GM18870 (cell line): ENCODE results near the gene ARHGAP45.
"Not testable (repeated sequence)": the region's sequence is repeated elsewhere in the genome, so short reads cannot be mapped to it uniquely, and the experiment has no call there.

ENCODE experiments used
- ATAC-seq: cut with Tn5 transposase; IDR thresholded peaks from one replicate; pipeline ENCODE4 v1.9.1; 2021; ENCODE audit warnings: moderate library complexity; ENCODE audit not compliant: unreplicated experiment

ARHGAP45 gene

GRCh38 chr19:1066748-1067340 lies at the start of gene ARHGAP45:
Gene ARHGAP45, plus strand, starts transcription at chr19:1067167. Its CDS starts 239 bp downstream, at chr19:1067406.
- ATAC-seq = no peak

- ATAC-seq = no peak
Observed at GRCh38 chr19:1017906-1018305, 49.1 kb upstream of the ARHGAP45 start.

- ATAC-seq = no peak
Observed at GRCh38 chr19:1018393-1018792, 48.6 kb upstream of the ARHGAP45 start.

GRCh38 chr19:1018932-1019615 lies 47.9 kb upstream of the ARHGAP45 start:
- ATAC-seq = no peak

- ATAC-seq = no peak
Observed at GRCh38 chr19:1019616-1019961, 47.4 kb upstream of the ARHGAP45 start.

GRCh38 chr19:1019980-1020867 lies 46.7 kb upstream of the ARHGAP45 start:
- no peak for ATAC-seq

GRCh38 chr19:1020868-1021425 lies 46.0 kb upstream of the ARHGAP45 start, which contains the start of gene TMEM259:
Gene TMEM259, minus strand, starts transcription at chr19:1021123. Its CDS starts 127 bp downstream, at chr19:1020996.
- ATAC-seq = peak; percentile 76

GRCh38 chr19:1023883-1024188 lies 43.1 kb upstream of the ARHGAP45 start:
- not testable (repeated sequence) for ATAC-seq

GRCh38 chr19:1025080-1025479 lies 41.9 kb upstream of the ARHGAP45 start:
- not testable (repeated sequence) for ATAC-seq

GRCh38 chr19:1025960-1026782 lies 40.8 kb upstream of the ARHGAP45 start, which contains the start of gene CNN2:
Gene CNN2, plus strand, starts transcription at chr19:1026608. Its CDS starts 54 bp downstream, at chr19:1026662.
- ATAC-seq = no peak

GRCh38 chr19:1026783-1027649 lies 40.0 kb upstream of the ARHGAP45 start:
- no peak for ATAC-seq

- no peak for ATAC-seq
Observed at GRCh38 chr19:1027650-1028061, 39.3 kb upstream of the ARHGAP45 start.

GRCh38 chr19:1028062-1028926 lies 38.7 kb upstream of the ARHGAP45 start:
- ATAC-seq = no peak

- no peak for ATAC-seq
Observed at GRCh38 chr19:1032264-1032867, 34.6 kb upstream of the ARHGAP45 start.

GRCh38 chr19:1035998-1036621 lies 30.9 kb upstream of the ARHGAP45 start:
- no peak for ATAC-seq

- ATAC-seq = no peak
Observed at GRCh38 chr19:1037621-1038064, 29.3 kb upstream of the ARHGAP45 start.

- no peak for ATAC-seq
Observed at GRCh38 chr19:1038978-1039645, 27.9 kb upstream of the ARHGAP45 start.
